Kasumi-1 (cell line): ENCODE measurements around the gene MVB12B.

ENCODE experiments used
- DNase-seq, 2 experiments: peaks; one replicate each; lab custom pipeline; 2025; lab: John Stamatoyannopoulos, UW

MVB12B gene

GRCh38 chr9:126506361-126507317, 180.0 kb downstream of the MVB12B start:
- DNase-seq = no peak

GRCh38 chr9:126507318-126508109, 180.9 kb downstream of the MVB12B start:
- no peak for DNase-seq

GRCh38 chr9:126508171-126508591, 181.6 kb downstream of the MVB12B start:
- DNase-seq = no peak

- no peak for DNase-seq
Measured at GRCh38 chr9:126508928-126509327, 182.3 kb downstream of the MVB12B start.

- DNase-seq = no peak
Measured at GRCh38 chr9:126509718-126510117, 183.1 kb downstream of the MVB12B start.

- DNase-seq = no peak
Measured at GRCh38 chr9:126510564-126510963, 183.9 kb downstream of the MVB12B start.

GRCh38 chr9:126511411-126511810, 184.8 kb downstream of the MVB12B start:
- DNase-seq = no peak

GRCh38 chr9:126513159-126514036, 186.8 kb downstream of the MVB12B start:
- DNase-seq = no peak

GRCh38 chr9:126514037-126514821, 187.6 kb downstream of the MVB12B start:
- no peak for DNase-seq

GRCh38 chr9:126515001-126515872, 188.6 kb downstream of the MVB12B start:
- DNase-seq = no peak

GRCh38 chr9:126515873-126516505, 189.4 kb downstream of the MVB12B start:
- no peak for DNase-seq

GRCh38 chr9:126516561-126516935, 189.9 kb downstream of the MVB12B start:
- DNase-seq = no peak

GRCh38 chr9:126516936-126517832, 190.6 kb downstream of the MVB12B start:
- peak in 1 of 2 experiments; percentile 20 for DNase-seq

GRCh38 chr9:126517833-126518356, 191.3 kb downstream of the MVB12B start:
- DNase-seq = no peak

- no peak for DNase-seq
Measured at GRCh38 chr9:126518763-126519162, 192.1 kb downstream of the MVB12B start.

- no peak for DNase-seq
Measured at GRCh38 chr9:126519660-126520420, 193.2 kb downstream of the MVB12B start.

GRCh38 chr9:126520453-126520852, 193.8 kb downstream of the MVB12B start:
- no peak for DNase-seq

- no peak for DNase-seq
Measured at GRCh38 chr9:126521089-126521488, 194.5 kb downstream of the MVB12B start.
